HG03354 (cell line): ENCODE data around the gene TRIP13.

Experiments used
- ATAC-seq: cut with Tn5 transposase; IDR thresholded peaks from one replicate; pipeline ENCODE4 v1.9.1; 2021; ENCODE audit warnings: mild to moderate bottlenecking; ENCODE audit not compliant: unreplicated experiment, poor library complexity, severe bottlenecking

Gene TRIP13

GRCh38 chr5:888638-889035, 4.0 kb upstream of the TRIP13 start:
- no peak for ATAC-seq

DNA sequence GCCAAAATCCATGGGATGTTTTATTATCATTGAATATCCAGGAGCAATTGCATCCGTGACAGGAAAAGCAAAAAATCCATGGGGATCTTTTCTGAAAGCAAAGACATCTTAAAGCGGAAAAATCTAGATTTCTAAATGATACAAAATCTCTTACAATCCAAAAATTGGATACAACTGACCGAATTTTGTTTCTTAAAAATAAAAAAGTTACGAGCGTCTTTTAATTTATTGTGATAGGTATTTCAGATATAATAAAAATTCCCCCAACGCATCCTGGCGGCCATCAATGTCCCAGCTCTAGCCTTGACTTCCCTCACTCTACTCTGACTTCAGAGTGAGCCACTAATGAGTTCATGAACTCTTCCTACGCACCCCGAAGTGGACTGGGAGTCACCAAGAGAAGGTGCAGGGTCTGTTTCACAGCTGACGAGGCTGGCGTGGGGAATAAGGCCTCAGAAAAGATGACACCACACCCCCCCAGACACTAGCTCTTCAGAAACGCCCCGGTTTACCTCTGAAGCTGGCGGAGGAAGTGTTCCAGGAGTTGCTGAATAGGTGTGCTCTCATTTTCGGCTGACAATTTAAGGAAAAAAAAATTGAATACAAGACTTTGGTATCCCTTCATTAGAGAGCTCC, 3.5 kb upstream of the TRIP13 start:
- ATAC-seq = no peak

- no peak for ATAC-seq
Measured at GRCh38 chr5:891117-891836, 1.4 kb upstream of the TRIP13 start.

DNA sequence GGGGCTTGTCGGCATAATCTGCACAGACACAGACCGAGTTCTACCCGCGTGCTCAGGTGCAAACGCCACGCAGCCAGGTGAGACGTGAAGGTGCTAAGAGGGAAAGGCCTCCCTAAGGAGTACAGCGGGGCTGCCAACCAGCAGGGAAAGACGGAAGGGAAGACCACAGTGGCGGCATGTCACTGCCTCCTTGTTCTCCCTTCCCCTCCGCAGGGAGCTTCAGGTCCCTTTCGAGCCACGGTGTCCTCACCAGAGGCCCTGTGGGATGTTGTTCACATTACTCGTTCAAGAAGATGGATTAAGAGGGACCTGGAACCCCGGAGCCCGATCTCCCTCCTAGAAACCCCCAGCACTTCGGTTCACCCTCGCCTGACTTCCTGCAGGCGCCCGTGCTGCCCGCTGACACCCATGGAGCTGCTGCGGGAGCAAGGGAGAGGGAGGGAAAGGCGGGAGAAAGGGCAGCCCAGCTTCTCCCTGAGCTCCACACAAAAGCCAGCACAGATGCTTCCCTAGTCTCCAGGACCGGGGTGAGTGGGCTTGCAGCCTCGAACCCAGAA, 769 bp upstream of the TRIP13 start:
- ATAC-seq = no peak

DNA sequence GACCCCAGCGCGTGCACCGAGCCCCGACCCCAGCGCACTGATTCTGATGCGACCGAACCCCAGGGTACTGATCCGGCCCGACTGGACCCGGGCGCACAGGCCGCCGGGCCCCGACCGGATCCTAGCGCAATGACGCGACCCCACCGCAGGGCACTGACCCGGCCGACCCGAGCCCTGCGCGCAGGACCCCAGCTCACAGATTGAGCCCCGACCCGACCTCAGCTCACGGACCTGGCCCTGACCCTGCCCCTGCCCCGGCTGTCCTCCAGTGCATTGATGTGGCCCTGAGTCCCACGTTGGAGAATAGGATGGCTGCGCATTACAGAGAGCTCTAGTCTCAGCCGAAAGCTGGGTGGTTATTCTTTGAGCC, 438 bp downstream of the TRIP13 start:
- peak; percentile 24 for ATAC-seq

DNA sequence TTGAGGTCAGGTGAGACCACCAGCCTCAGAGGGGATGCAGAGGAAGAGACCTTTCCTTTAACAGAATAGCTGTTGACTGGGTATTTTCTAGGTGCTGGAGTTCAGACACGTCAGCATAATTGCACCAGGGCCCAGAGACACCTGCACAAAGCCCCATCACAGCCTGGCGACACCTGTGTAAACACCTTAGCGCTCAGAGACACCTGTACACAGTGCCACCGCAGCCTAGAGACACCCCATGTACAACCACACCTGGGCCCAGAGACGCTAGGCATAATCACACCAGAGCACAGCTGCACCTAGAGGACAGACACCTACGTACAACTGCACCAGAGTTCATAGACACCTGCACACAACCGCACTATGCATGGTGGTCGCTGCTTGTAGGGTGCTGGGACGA, 1.0 kb downstream of the TRIP13 start:
- ATAC-seq = no peak

DNA sequence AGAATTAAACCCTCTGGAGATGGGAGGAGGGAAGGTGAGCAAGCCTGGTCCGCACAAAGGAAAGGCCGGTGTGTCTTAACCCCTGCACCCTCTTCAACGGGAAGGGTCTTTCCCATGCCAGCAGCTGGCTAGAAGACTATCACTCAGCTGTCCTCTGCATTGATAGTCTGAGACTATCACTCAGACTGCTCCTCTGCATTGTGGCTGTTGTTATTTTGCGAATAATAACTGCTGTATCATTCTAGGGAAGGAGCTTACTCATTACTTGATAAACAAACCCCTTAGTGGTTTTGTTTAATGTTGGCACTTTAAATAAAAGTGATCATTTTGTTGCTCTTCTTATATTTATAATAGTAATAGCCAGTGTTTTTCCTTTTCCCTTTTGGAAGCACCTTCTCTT, 8.1 kb downstream of the TRIP13 start:
- no peak for ATAC-seq

- ATAC-seq = no peak
Measured at GRCh38 chr5:902129-902916, 9.6 kb downstream of the TRIP13 start.

GRCh38 chr5:903756-904096, 11.0 kb downstream of the TRIP13 start:
- ATAC-seq = no peak

- no peak for ATAC-seq
Measured at GRCh38 chr5:905139-905642, 12.5 kb downstream of the TRIP13 start.

DNA sequence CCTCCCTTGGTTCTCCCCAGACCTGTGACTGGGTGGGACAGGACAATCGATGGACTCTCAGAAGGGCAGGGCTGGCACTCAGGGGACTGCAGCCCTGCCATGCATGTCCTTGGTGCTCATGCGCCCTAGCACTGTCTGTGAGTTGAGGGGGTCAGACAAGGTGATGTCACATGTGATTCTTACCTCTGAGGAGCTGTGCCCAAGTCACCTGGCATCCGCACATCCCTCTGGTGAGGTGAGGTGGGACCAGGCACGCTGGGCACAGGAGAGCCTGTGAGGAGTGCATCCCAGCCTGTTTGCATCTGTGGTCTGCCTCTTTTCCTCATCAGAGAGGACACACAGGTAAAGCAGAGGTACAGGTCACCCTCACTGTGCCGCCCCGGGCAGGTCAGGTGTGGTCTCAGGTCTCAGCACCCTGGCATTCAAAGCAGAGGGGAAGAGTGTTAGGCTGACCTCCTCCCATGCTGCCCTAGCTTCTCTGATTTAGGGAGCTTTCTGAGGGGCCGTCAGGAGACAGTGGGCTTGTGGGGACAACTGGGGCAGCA, 14.8 kb downstream of the TRIP13 start:
- ATAC-seq = no peak

- ATAC-seq = no peak
Measured at GRCh38 chr5:908172-908571, 15.5 kb downstream of the TRIP13 start.

DNA sequence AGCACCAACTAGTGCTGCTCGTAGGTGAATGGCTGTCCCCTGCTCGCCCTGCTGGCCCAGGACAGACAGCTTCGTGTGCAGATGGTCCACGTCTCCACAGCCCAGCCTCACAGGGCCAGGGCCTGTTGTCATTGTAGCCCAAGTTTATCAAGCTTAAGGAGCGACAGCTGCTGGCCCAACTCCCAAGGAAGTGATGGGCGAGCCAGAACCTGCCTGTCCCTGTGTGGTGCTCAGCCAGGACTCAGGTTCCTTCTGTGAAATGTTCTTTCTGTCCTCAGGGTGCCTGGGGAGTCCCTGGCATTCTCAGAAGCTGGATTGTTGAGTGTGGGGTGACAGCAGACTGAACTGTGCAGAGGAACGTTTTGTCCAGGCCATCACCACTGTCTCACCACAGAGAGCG, 16.4 kb downstream of the TRIP13 start:
- ATAC-seq = no peak

GRCh38 chr5:909994-910768, 17.5 kb downstream of the TRIP13 start:
- ATAC-seq = no peak

DNA sequence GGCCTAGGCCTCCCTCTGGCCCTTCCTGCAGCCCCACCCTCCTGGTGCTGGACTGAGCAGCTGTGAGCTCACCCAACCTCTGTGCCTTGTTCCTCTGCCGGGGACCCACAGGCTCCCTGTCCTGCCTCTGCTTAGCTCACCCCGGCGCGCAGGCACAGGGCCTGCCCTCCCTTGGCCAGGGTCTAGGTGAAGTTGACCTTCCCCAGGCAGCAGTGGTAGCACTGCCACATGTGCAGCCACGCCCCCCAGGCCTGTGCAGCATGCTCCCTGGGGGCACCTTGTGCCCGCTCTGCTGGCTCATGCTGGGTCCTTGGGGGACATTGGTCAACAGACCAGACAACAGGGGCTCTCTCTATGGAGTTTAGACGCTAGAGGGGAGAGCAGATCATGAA, 18.1 kb downstream of the TRIP13 start:
- ATAC-seq = no peak

DNA sequence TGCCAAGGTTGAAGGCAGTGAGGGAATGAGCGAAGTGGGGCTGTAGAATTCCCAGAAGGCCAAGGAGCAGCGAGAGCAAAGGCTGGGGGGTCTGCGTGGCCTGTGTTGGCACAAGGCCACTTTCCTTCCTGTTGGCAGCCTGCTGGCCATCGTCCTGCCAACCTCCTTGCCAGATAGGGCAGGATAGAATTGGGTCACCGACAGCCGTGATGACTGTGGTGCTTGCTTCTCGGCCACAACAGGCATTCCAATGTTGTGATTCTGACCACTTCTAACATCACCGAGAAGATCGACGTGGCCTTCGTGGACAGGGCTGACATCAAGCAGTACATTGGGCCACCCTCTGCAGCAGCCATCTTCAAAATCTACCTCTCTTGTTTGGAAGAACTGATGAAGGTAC, 18.9 kb downstream of the TRIP13 start:
- ATAC-seq = no peak

- no peak for ATAC-seq
Measured at GRCh38 chr5:912280-913091, 19.8 kb downstream of the TRIP13 start.

GRCh38 chr5:914174-914573, 21.5 kb downstream of the TRIP13 start:
- no peak for ATAC-seq

DNA sequence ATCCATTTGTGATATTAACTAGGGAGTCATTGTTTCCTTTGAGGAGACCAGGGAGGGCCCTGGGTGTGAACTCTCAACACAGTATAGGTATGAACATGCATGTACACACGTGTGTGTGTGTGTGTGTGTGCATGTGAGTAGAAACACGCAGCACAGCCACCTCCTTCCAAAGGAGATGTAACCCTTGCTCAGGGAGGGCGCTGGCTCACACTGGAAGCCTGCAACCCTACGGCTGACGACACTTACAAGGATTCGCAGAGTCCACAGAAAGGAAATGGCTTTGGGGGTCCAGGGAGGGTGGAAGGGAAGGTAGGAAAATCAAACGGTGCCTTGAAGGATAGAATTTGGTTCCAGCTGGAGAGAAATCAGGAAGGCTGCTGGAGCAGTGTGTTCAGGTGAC, 21.9 kb downstream of the TRIP13 start:
- no peak for ATAC-seq
